Measurements from ENCODE around the gene DACH1. TPM values are rescaled to one million over a fixed set of nuclear protein-coding genes. Genes with fewer than 3 reads are reported as not detected.

DACH1 gene
- total and polyA plus RNA-seq, 9 of the 15 experiments (the other 6 are each of a cell fraction or from before 2014, with no cell fraction given) = 0.04 to 0.07 (median 0.04) TPM; not detected in 2

- no TSS peak for BruUV-seq (replicated peaks)
- H3K36me3 ChIP-seq (ENCODE audit: control insufficient read depth, insufficient read depth, low read length) = no peaks in the 10 kb centered on the region
- H3K27me3 ChIP-seq (ENCODE audit: control insufficient read depth in 2 of 2, insufficient read depth in 2 of 2, low read length in 2 of 2) = no peaks in the 10 kb centered on the region
- in situ Hi-C loops (cut with MboI) (no loop called here), intact Hi-C loops (cut with micrococcal nuclease) (no loop called here)
- H3K9ac ChIP-seq (ENCODE audit: insufficient read depth in 1 of 2, low read depth in 2 of 2, low read length in 2 of 2) = no peak overlapping the region
- H3K4me1 ChIP-seq (replicated peaks in 1 of 2; ENCODE audit: control insufficient read depth in 2 of 2, insufficient read depth in 2 of 2, low read length in 2 of 2) = no peaks in the 10 kb centered on the region
- DNase-seq (ENCODE audit: extremely low read depth in 1 of 4, low spot score in 3 of 4) (no peak), FAIRE-seq (no peak), ATAC-seq (no peak)
- H3K9me1 ChIP-seq (ENCODE audit: control insufficient read depth, insufficient read depth, low read length) = no peaks in the 10 kb centered on the region
- H3K4me2 ChIP-seq (ENCODE audit: insufficient read depth, low read length) = no peak overlapping the region
- ChIA-PET CTCF (ENCODE audit: low intra/inter-chr PET ratio) (no interaction called here), POLR2A (no interaction called here)
- H3K4me3 ChIP-seq = no peak overlapping the region
- H3K79me2 ChIP-seq (ENCODE audit: control insufficient read depth, insufficient read depth, low read length) = no peaks in the 10 kb centered on the region
- H3K27ac ChIP-seq (ENCODE audit: extremely low read depth, low read depth, low read length) = no peak overlapping the region
- TF ChIP-seq MEF2D (tag; conservative IDR thresholded peaks at IDR 0.05; ENCODE audit: low read depth) (no peak), MTA3 (IDR thresholded peaks at IDR 0.05; ENCODE audit: borderline replicate concordance) (no peak), ZNF436 (CRISPR knock-in tag; IDR thresholded peaks at IDR 0.05) (no peak), ZNF511 (CRISPR knock-in tag; IDR thresholded peaks at IDR 0.05) (no peak), EHMT2 (IDR thresholded peaks at IDR 0.05) (no peak), L3MBTL2 (IDR thresholded peaks at IDR 0.05) (no peak)
- H2AFZ ChIP-seq (ENCODE audit: low read depth, low read length) = no peak overlapping the region
- 4% methylated on average over 2 of the region's 2 CpGs for WGBS (ENCODE audit: insufficient coverage, low coverage, missing lambda C conversion rate)
- H4K20me1 ChIP-seq (replicated peaks; ENCODE audit: control insufficient read depth, insufficient read depth, low read length) = no peaks in the 10 kb centered on the region
- H3K9me3 ChIP-seq (replicated peaks; ENCODE audit: control insufficient read depth, insufficient read depth, low read depth, low read length) = no peaks in the 10 kb centered on the region
These were observed 350.0 kb downstream of the DACH1 start for GRCh38 chr13:71517004-71517403.

GRCh38 chr13:71516521-71516920 lies 350.5 kb downstream of the DACH1 start:
- H3K9ac ChIP-seq (ENCODE audit: insufficient read depth in 1 of 2, low read depth in 2 of 2, low read length in 2 of 2) = no peak overlapping the region
- H3K4me3 ChIP-seq = no peak overlapping the region
- DNase-seq (ENCODE audit: extremely low read depth in 1 of 4, low spot score in 3 of 4) = no peak
- no peaks in the 10 kb centered on the region for H3K79me2 ChIP-seq (ENCODE audit: control insufficient read depth, insufficient read depth, low read length)
- WGBS (ENCODE audit: insufficient coverage, low coverage, missing lambda C conversion rate) = 0% methylated on average over 3 of the region's 3 CpGs
- CTCF ChIA-PET (ENCODE audit: low intra/inter-chr PET ratio) = no interaction called here
- no peak for ATAC-seq
- POLR2A ChIA-PET = no interaction called here
- intact Hi-C loops (cut with micrococcal nuclease) = no loop called here
- FAIRE-seq = no peak
- no peaks in the 10 kb centered on the region for H3K4me1 ChIP-seq (replicated peaks in 1 of 2; ENCODE audit: control insufficient read depth in 2 of 2, insufficient read depth in 2 of 2, low read length in 2 of 2)
- in situ Hi-C loops (cut with MboI) = no loop called here
- H3K27ac ChIP-seq (ENCODE audit: extremely low read depth, low read depth, low read length) = no peak overlapping the region
- H2AFZ ChIP-seq (ENCODE audit: low read depth, low read length) = no peak overlapping the region
- H3K9me3 ChIP-seq (replicated peaks; ENCODE audit: control insufficient read depth, insufficient read depth, low read depth, low read length) = no peaks in the 10 kb centered on the region
- no TSS peak for BruUV-seq (replicated peaks)
- H4K20me1 ChIP-seq (replicated peaks; ENCODE audit: control insufficient read depth, insufficient read depth, low read length) = no peaks in the 10 kb centered on the region
- no peaks in the 10 kb centered on the region for H3K27me3 ChIP-seq (ENCODE audit: control insufficient read depth in 2 of 2, insufficient read depth in 2 of 2, low read length in 2 of 2)
- no peak overlapping the region for H3K4me2 ChIP-seq (ENCODE audit: insufficient read depth, low read length)
- H3K36me3 ChIP-seq (ENCODE audit: control insufficient read depth, insufficient read depth, low read length) = no peaks in the 10 kb centered on the region
- H3K9me1 ChIP-seq (ENCODE audit: control insufficient read depth, insufficient read depth, low read length) = no peaks in the 10 kb centered on the region
- TF ChIP-seq TBP (optimal IDR thresholded peaks at IDR 0.05; ENCODE audit: low read depth, low read length) (no peak), NCOA4 (IDR thresholded peaks at IDR 0.05; ENCODE audit: partially characterized antibody) (no peak), SAFB2 (IDR thresholded peaks at IDR 0.05; ENCODE audit: borderline replicate concordance, low read depth, low read length, severe bottlenecking) (no peak), RAD21 (CRISPR knock-in tag; conservative IDR thresholded peaks at IDR 0.05 in 1 of 2, IDR thresholded peaks at IDR 0.05 in 1 of 2) (no peak), ZNF57 (CRISPR knock-in tag; IDR thresholded peaks at IDR 0.05) (no peak), ZNF518B (CRISPR knock-in tag; IDR thresholded peaks at IDR 0.05) (no peak), L3MBTL2 (IDR thresholded peaks at IDR 0.05) (no peak), FUS (optimal IDR thresholded peaks at IDR 0.05; ENCODE audit: low read depth, low read length) (no peak)

Measured in K562 (cell line).